DMS153 treated with DMSO at 0.1 percent for 48 hours (cell line): ENCODE data around the gene TBC1D24.
A peak's percentile ranks its signal among the peaks of the same experiment; 100 is the strongest.
"Not testable (repeated sequence)": the region's sequence is repeated elsewhere in the genome, so short reads cannot be mapped to it uniquely, and the experiment has no call there.

Source experiments
- DNase-seq: peaks from one replicate; lab custom pipeline; 2025; ENCODE audit not compliant: unreplicated experiment; lab: John Stamatoyannopoulos, UW

The TBC1D24 gene

GRCh38 chr16:2474877-2475412 is at the start of gene TBC1D24:
Gene TBC1D24, plus strand, starts transcription at chr16:2475127. Its CDS starts 21,022 bp downstream, at chr16:2496149.
- DNase-seq: peak; percentile 29

GRCh38 chr16:2425825-2426430 is 49.0 kb upstream of the TBC1D24 start:
- DNase-seq: no peak

GRCh38 chr16:2426941-2427361 is 48.0 kb upstream of the TBC1D24 start:
- DNase-seq: no peak

DNA sequence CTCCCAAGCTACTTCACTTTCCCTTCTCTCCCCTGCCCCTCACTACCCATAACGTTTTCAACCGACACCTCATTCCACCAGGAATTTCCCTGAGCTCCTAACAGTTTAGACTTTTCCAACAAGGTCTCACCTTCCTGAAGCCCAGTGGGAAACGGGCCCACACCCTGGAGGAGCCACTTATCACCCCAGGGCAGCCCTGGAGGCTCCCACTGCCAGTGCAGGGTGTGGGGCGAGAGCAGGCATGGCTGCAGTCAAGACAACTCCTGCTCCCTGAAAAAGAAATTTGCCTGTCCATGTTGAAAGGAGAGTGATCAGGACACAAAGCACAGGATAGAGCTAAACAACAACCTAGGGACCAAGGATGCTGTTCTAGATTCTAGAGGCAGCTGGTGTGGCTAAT is 47.4 kb upstream of the TBC1D24 start:
- no peak for DNase-seq

DNA sequence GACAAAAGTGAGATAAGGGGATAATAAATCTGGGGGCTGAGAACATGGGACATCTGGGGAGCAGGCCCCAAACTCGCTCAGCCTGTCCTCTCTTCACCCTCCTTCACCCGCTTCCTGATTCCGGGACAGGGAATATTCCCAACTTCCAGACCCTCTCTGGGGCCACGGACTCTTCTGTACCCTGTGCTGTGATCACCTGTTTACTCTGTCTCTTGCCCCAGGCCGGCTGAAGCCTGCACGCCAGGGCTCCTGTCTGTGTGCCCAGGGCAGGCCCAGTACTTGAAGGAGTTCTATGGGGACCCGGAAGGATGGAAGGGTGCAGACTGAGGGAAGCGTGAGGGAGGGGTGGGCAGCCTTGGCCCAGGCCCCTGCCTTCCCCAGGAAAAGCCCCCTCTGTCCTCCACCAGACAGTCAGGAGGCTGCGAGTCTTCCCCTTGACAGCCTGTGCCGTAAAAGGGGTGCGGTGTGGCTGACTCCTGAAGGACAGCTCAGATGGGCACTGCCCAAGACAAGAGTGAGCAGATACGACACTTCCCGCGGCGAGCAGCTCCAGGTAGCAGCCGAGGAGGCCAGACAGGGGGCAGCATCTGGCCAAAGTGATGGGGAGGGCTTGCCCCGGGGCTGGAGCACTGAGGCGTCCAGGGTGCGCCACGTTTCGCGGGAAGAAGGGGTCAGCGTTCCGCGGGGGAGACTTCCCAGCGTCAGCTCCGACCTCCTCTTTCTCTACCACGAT is 46.7 kb upstream of the TBC1D24 start:
- peak; percentile 11 for DNase-seq

DNA sequence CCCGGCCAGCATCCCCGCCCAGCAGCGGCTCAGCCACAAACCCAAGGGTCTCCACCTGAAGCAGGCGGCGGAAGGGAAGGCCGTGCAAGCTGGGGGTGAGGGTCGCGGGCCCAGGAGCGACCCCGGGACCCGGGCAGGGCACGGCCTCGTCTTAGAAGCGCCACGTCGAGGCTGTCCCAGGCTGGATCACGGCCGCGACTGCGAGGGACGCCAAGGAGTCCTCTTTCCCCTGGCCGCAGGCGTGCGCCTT is 46.2 kb upstream of the TBC1D24 start:
- no peak for DNase-seq

DNA sequence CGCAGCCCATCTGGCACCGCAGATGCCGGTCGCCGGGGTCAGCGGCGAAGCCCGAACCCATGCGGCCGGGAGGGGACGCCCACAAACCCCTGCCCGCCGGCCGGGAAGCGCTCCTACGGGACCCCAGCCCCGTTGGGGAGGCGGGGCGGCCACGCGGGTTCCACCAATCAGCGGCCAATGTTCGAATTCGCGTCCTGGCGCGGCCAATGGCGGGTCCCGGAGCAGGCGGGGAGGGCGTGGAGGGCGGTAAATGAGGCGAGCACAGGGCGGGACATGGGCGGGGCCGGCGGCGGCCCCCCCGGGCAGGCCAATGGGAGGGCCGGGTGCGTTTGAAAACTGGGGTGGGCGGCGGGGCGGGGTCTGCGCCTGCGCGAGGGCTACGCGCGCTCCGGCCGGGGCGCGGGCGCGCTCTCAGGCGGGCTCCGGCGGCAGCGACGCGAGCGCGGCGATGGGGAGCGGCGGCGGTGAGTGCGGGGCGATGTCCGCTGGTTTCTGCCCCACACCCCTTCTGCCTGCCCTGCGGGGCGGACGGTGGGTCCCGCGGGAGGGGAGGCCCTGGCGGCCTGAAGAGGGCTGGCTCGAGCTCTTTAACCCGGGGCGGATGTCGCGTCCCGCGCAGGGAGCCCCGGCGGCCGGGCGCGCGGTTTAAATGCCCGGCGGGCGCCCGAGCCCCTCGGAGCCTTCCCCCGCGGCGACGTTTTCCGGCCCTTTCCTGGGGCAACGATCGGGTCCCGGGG is 45.7 kb upstream of the TBC1D24 start, which contains the start of gene CCNF:
Gene CCNF, plus strand, starts transcription at position 414 of the 737 bp plus-strand sequence. Its CDS starts 35 bp downstream, at position 449.
- DNase-seq: peak; percentile 86

DNA sequence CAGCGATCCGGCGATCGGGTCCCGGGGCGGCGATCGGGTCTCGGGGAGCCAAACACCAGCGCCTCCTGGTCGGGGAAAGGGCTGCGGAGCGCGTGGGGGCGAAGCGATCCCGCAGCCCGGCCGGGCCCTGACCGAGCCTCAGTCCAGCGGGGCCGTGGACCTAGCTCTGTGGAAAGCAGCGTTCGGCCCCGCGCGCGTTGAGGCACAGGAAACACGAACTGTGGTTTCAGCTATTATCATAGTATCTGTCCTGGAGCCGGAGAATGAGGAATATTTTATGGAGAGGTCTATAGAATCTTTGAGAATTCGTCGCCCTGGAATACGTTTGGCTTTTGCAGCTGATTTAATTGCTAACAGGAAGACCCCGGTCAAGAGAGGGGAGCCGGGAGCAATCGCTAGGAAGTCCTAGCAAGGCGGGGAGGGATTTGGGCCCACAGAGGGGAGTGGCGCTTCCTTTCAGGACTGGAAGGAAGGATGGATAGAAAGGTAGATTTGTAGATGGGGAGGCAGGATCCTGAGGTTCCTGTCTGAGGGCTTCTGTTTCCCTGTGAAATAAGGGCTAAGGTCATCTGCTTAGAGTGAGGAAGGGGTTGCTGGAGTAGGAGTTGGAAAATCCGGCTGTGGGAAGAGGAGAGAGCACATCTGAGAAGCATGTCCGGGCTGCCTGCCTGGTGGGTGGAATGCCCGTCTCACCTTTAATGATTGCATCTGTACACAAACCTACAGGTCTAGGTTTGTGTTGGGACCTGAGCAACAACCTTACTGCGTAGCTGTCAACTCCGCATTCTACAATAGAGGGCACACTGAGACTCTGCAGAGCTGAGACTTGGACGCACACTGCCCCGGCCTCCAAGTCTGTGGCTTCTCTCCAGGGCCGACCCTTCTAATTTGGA is 44.9 kb upstream of the TBC1D24 start:
- no peak for DNase-seq

DNA sequence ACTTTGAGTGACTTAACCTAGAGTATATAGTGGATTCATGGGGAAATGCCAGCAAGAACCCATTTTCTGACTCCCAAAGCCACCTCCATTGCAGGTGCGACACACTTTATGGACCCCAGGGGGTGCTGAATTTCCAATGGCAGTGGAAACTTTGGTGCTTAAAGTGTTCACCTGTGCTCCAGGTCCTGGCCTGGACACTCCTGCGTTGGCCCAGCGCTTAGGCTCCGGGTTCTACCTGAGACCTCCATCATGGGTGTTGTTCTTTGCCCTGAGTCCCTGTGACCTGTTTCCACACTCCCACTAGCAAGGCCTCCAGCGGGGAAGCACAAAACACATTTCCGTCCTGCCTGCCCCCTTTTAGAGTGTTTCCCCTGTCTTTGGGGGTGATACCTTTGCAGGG is 42.6 kb upstream of the TBC1D24 start:
- no peak for DNase-seq

GRCh38 chr16:2432801-2433505 is 42.0 kb upstream of the TBC1D24 start:
- DNase-seq: no peak

- not testable (repeated sequence) for DNase-seq
Observed at GRCh38 chr16:2435236-2435635, 39.7 kb upstream of the TBC1D24 start.

DNA sequence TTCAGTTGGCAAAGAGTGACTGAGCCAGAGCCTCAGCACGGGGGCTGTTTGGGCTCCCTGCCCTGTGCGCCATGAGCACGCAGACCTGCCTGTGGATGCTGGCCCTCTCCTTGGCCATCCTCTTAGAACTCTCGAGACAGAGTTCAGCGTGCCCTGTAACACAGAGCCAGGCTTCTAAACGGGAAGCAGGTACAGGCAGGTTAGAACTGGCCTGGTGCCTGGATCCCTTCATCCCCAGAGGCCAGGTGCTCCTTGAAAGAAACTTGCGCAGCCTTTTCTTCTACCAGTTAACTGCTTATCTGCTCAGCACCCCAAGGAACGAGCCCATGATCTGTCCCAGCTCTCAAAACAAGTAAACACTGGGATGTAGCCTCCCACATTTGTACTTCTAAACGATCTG is 38.8 kb upstream of the TBC1D24 start:
- DNase-seq: no peak

- DNase-seq: no peak
Observed at GRCh38 chr16:2437032-2437790, 37.7 kb upstream of the TBC1D24 start.

DNA sequence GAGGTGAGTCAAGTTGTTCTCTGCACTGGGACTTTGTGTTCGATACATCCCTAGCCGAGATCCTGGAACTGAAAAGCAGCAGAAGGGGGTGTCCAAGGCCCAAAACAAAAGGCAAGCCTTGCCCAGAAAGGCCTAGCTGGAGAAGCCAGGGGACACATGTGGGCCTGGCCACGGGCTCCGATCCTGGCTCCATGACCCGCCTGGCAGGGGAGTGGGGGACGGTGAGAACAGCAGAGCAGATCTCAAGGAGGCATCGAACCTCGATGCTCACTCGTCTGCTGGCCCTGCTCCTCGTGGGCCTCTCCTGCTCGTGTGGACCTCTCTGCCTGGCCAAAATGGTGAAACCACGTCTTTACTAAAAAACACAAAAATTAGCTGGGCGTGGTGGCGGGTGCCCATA is 36.8 kb upstream of the TBC1D24 start:
- DNase-seq: no peak

DNA sequence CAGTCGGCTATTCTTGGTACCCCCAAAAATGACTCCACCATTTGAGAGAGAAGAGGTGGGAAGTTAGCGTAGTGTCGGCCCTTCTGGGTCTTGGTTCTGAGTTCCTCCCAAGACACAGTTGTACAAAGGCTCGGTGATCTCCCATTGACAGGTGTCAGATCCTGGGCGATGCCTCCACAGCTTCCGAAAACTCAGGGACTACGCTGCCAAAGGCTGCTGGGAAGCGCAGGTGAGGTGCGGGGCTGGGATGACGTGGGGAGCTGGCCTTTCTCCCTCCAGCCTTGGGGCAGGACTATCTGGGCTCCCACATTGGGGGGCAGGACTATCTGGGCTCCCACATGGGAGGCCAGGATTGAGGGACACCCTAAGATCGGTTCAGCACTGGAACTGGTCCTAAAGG is 35.3 kb upstream of the TBC1D24 start:
- DNase-seq: no peak

DNA sequence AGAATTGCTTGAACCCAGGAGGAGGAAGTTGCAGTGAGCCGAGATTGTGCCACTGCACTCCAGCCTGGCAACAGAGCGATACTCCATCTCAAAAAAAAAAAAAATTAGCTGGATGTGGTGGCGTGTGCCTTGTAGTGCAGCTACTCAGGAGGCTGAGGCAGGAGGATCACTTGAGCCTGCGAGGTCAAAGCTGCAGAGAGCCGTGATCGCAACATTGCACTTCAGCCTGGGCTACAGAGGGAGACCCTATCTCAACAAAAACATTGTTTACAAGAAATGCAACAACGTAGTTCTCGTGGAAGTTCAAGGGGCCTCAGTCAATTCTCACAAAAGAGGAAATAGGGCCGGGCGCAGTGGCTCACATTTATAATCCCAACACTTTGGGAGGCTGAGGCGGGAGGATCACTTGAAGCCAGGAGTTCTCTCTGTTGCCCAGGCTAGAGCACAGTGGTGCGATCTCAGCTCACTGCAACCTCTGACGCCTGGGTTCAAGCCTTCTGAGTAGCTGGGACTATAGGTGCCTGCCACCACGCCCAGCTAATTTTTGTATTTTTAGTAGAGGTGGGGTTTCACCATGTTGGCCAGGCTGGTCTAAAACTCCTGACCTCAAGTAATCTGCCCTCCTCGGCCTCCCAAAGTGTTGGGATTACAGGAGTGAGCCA is 33.7 kb upstream of the TBC1D24 start:
- DNase-seq: not testable (repeated sequence)

- no peak for DNase-seq
Observed at GRCh38 chr16:2443555-2443954, 31.4 kb upstream of the TBC1D24 start.

DNA sequence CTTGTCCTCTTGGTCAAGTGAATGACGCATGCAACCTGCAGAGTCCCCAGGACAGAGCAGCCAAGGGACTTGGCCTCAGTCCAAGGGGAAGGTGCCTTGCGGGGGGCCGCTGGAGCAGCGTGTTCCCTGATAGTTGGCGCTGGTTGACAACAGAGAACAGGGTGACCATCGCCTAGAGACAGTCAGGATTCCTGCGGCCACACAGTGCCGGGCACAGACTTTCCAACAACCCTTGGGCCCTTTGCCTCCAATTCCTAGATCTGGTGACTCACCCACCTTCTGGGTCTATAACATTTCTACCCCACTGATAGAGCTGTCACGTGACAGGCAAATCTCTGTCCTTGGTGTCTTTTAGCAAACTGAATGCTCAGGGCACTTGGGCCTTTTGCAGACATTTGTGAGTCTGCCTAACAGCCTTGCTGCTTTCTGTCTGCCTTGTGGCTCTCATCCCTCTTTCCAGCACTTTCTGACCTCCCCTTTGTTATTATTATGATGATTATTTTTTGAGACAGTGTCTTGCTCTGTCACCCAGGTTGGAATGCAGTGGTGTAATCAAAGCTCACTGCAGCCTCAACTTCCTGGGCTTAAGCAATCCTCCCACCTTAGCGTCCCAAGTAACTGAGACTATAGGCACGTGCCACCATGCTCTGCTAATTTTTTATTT is 26.9 kb upstream of the TBC1D24 start:
- DNase-seq: no peak

- no peak for DNase-seq
Observed at GRCh38 chr16:2449118-2449517, 25.8 kb upstream of the TBC1D24 start.
